ENCODE results near the gene FBXW10.
"Not testable (repeated sequence)": the region's sequence is repeated elsewhere in the genome, so short reads cannot be mapped to it uniquely, and the experiment has no call there.

FBXW10 gene

DNA sequence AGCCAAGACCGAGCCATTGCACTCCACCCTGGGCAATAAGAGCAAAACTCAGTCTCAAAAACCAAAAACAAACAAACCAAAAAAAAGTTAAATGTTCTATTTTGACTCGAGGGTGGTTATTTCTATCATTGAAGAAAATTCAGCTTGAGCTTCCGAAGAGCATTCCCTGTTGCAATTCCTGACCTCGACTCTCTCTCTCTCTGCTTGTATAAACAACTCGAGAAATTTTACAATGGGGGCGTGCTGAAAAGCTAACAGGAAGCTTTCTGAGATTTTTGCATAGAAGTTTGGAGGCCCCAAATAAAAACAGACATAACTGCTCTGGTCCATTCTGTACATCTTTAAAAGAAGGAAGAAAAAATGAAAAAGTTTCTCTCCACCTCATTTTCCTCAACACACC is 3.6 kb downstream of the FBXW10 start:
- not testable (repeated sequence) for H3K9me3 ChIP-seq (ENCODE audit: insufficient read depth, low read length); H4K20me1 ChIP-seq (ENCODE audit: insufficient read depth, low read length); H2AFZ ChIP-seq (ENCODE audit: low read depth, low read length); H3K4me2 ChIP-seq (ENCODE audit: low read length); H3K36me3 ChIP-seq (replicated peaks; ENCODE audit: low read depth, low read length); H3K9ac ChIP-seq (ENCODE audit: low read length); H3K4me1 ChIP-seq (ENCODE audit: low read length); H3K27ac ChIP-seq (ENCODE audit: low read length); H3K27me3 ChIP-seq (ENCODE audit: low read depth, low read length); H3K79me2 ChIP-seq (ENCODE audit: low read length); H3K4me3 ChIP-seq (ENCODE audit: low read length)

- H3K4me3 ChIP-seq (ENCODE audit: low read length); H4K20me1 ChIP-seq (ENCODE audit: insufficient read depth, low read length); H3K9ac ChIP-seq (ENCODE audit: low read length); H3K27me3 ChIP-seq (ENCODE audit: low read depth, low read length); H3K27ac ChIP-seq (ENCODE audit: low read length); H3K4me1 ChIP-seq (ENCODE audit: low read length); H3K36me3 ChIP-seq (replicated peaks; ENCODE audit: low read depth, low read length); H3K79me2 ChIP-seq (ENCODE audit: low read length); H2AFZ ChIP-seq (ENCODE audit: low read depth, low read length); H3K9me3 ChIP-seq (ENCODE audit: insufficient read depth, low read length): not testable (repeated sequence)
- H3K4me2 ChIP-seq (ENCODE audit: low read length), result 0 out of 2 replicates have a peak overlapping the region, but pooled peaks have one; percentile 22
Observed at GRCh38 chr17:18750242-18750641, 6.4 kb downstream of the FBXW10 start.

DNA sequence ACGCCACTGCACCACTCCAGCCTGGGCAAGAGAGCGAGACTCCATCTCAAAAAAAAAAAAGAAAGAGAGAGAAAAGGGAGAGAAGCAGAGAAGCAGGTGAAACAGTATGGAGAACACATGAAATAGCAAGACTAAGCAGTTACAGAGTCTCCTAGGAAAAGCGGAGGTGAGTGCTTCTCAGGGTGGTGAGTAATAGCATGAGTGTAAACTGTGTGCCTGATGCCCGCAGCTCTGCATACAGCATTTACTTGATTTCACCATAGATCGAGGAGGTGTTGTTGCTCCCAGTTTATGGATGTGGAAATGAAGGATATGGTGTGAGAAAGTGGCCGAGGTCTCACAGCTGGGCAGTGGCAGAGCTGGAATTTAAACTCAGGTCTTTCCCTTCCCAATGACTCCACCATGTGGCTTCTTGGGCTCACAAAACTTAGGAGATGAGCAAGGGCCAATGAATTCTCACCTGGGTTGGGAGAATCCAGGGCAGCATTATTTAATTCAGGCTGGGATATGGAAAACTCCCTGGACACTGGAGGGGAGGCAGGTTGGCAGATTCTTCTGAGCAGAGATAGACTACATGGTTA is 10.1 kb downstream of the FBXW10 start:
- H3K79me2 ChIP-seq (ENCODE audit: low read length); H3K4me2 ChIP-seq (ENCODE audit: low read length); H3K9ac ChIP-seq (ENCODE audit: low read length); H3K27ac ChIP-seq (ENCODE audit: low read length); H3K4me1 ChIP-seq (ENCODE audit: low read length); H3K36me3 ChIP-seq (replicated peaks; ENCODE audit: low read depth, low read length); H3K27me3 ChIP-seq (ENCODE audit: low read depth, low read length); H2AFZ ChIP-seq (ENCODE audit: low read depth, low read length); H3K9me3 ChIP-seq (ENCODE audit: insufficient read depth, low read length); H4K20me1 ChIP-seq (ENCODE audit: insufficient read depth, low read length); H3K4me3 ChIP-seq (ENCODE audit: low read length): not testable (repeated sequence)

DNA sequence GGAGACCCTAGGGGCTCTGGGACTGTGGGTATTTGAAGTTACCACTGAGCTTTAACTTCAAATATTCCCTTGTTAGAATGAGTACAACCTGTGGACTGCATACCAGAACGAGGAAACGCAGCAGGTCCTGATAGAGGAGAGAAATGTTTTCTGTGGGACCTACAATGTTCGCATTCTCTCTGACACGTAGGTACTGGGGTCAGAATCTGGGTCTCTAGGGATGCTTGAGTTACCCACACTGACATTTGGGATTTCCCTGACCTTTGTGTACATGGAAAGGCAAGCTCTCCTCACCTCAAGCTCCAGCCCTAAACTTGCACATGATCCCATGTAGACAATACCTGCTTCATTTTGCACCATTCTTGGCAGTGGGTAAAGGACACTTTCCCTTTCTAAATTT is 12.1 kb downstream of the FBXW10 start:
- not testable (repeated sequence) for H4K20me1 ChIP-seq (ENCODE audit: insufficient read depth, low read length); H3K9me3 ChIP-seq (ENCODE audit: insufficient read depth, low read length); H3K27me3 ChIP-seq (ENCODE audit: low read depth, low read length); H3K4me2 ChIP-seq (ENCODE audit: low read length); H3K9ac ChIP-seq (ENCODE audit: low read length); H3K27ac ChIP-seq (ENCODE audit: low read length); H3K36me3 ChIP-seq (replicated peaks; ENCODE audit: low read depth, low read length); H3K4me1 ChIP-seq (ENCODE audit: low read length); H2AFZ ChIP-seq (ENCODE audit: low read depth, low read length); H3K4me3 ChIP-seq (ENCODE audit: low read length); H3K79me2 ChIP-seq (ENCODE audit: low read length)

GRCh38 chr17:18757368-18758044 is 13.7 kb downstream of the FBXW10 start:
- H3K27me3 ChIP-seq (ENCODE audit: low read depth, low read length); H3K4me2 ChIP-seq (ENCODE audit: low read length); H3K9ac ChIP-seq (ENCODE audit: low read length); H2AFZ ChIP-seq (ENCODE audit: low read depth, low read length); H3K9me3 ChIP-seq (ENCODE audit: insufficient read depth, low read length); H3K79me2 ChIP-seq (ENCODE audit: low read length); H4K20me1 ChIP-seq (ENCODE audit: insufficient read depth, low read length); H3K4me1 ChIP-seq (ENCODE audit: low read length); H3K27ac ChIP-seq (ENCODE audit: low read length); H3K4me3 ChIP-seq (ENCODE audit: low read length); H3K36me3 ChIP-seq (replicated peaks; ENCODE audit: low read depth, low read length): not testable (repeated sequence)

DNA sequence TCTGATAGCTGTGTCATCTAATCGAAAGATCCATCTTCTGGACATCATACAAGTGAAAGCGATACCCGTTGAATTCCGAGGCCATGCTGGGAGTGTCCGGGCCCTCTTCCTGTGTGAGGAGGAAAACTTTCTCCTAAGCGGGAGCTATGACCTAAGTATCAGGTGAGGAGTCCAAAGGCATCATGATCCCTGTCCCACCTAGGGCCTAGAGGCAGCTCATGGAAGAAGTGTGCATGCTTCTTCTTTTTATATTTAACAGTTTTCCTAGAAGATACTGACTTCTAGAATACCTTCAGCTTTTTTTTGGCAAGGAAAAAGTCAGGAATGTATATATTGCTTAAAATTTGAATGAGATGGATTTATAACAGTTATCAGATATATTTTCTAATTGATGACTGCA is 14.5 kb downstream of the FBXW10 start:
- not testable (repeated sequence) for H3K9me3 ChIP-seq (ENCODE audit: insufficient read depth, low read length); H3K79me2 ChIP-seq (ENCODE audit: low read length); H3K27ac ChIP-seq (ENCODE audit: low read length); H3K9ac ChIP-seq (ENCODE audit: low read length); H3K27me3 ChIP-seq (ENCODE audit: low read depth, low read length); H2AFZ ChIP-seq (ENCODE audit: low read depth, low read length); H3K4me3 ChIP-seq (ENCODE audit: low read length); H3K4me2 ChIP-seq (ENCODE audit: low read length); H3K36me3 ChIP-seq (replicated peaks; ENCODE audit: low read depth, low read length); H3K4me1 ChIP-seq (ENCODE audit: low read length); H4K20me1 ChIP-seq (ENCODE audit: insufficient read depth, low read length)

DNA sequence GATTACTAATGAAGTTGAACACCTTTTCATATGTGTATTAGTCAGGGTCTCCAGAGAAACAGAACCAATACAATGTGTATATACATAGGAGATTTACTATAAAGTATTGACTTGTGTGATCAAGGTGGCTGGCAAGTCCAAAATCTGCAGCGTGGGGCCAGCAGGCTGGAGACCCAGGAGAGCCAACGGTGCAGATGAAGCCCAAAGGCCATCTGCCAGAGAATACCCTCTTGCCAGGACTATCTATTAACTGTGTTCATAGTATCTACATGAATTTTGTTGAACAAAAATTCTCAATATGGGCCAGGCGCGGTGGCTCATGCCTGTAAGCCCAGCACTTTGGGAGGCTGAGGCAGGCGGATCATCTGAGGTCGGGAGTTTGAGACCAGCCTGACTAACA is 16.4 kb downstream of the FBXW10 start:
- H3K4me2 ChIP-seq (ENCODE audit: low read length); H3K36me3 ChIP-seq (replicated peaks; ENCODE audit: low read depth, low read length); H3K4me1 ChIP-seq (ENCODE audit: low read length); H3K79me2 ChIP-seq (ENCODE audit: low read length); H3K9ac ChIP-seq (ENCODE audit: low read length); H3K27ac ChIP-seq (ENCODE audit: low read length); H3K9me3 ChIP-seq (ENCODE audit: insufficient read depth, low read length); H4K20me1 ChIP-seq (ENCODE audit: insufficient read depth, low read length); H2AFZ ChIP-seq (ENCODE audit: low read depth, low read length); H3K4me3 ChIP-seq (ENCODE audit: low read length); H3K27me3 ChIP-seq (ENCODE audit: low read depth, low read length): not testable (repeated sequence)

GRCh38 chr17:18770572-18770971 is 26.7 kb downstream of the FBXW10 start:
- not testable (repeated sequence) for H4K20me1 ChIP-seq (ENCODE audit: insufficient read depth, low read length); H3K36me3 ChIP-seq (replicated peaks; ENCODE audit: low read depth, low read length); H3K9me3 ChIP-seq (ENCODE audit: insufficient read depth, low read length); H3K4me1 ChIP-seq (ENCODE audit: low read length); H3K27me3 ChIP-seq (ENCODE audit: low read depth, low read length); H3K4me2 ChIP-seq (ENCODE audit: low read length); H3K9ac ChIP-seq (ENCODE audit: low read length); H3K27ac ChIP-seq (ENCODE audit: low read length); H2AFZ ChIP-seq (ENCODE audit: low read depth, low read length); H3K4me3 ChIP-seq (ENCODE audit: low read length); H3K79me2 ChIP-seq (ENCODE audit: low read length)

DNA sequence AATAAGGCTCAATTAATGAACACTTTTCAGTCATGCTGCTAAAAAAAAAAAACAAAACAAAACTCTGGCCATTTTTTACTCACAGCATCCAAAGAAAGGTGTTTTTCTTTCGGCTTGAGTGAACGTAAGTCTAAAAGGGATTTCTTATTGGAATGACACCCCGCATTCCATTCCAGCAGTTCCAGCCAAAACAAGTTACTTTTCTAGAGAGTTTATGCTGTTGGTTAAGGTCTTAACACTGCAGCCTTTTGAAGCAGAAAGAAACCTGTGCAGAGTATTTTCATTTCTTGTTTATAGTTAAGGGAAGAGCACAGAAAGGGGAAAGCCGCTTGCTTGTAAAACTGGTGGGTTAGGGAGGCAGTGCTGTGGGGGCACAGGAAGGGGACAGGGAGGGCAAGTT is 27.2 kb downstream of the FBXW10 start:
- H3K36me3 ChIP-seq (replicated peaks; ENCODE audit: low read depth, low read length); H2AFZ ChIP-seq (ENCODE audit: low read depth, low read length); H3K9me3 ChIP-seq (ENCODE audit: insufficient read depth, low read length); H3K4me1 ChIP-seq (ENCODE audit: low read length); H3K27me3 ChIP-seq (ENCODE audit: low read depth, low read length); H3K4me2 ChIP-seq (ENCODE audit: low read length); H3K27ac ChIP-seq (ENCODE audit: low read length); H3K79me2 ChIP-seq (ENCODE audit: low read length); H4K20me1 ChIP-seq (ENCODE audit: insufficient read depth, low read length); H3K4me3 ChIP-seq (ENCODE audit: low read length); H3K9ac ChIP-seq (ENCODE audit: low read length): not testable (repeated sequence)
